ENCODE results near the gene SLC12A3.

The SLC12A3 gene

GRCh38 chr16:56869513-56870275 lies 4.7 kb downstream of the SLC12A3 start:
- peaks cover 5% of the 10 kb centered on the region for H3K4me1 ChIP-seq (ENCODE audit: control insufficient read depth, insufficient read depth, low read length)
- H3K9me3 ChIP-seq (ENCODE audit: control insufficient read depth in 2 of 2, low read length in 2 of 2), result no peaks in the 10 kb centered on the region
- H3K36me3 ChIP-seq (ENCODE audit: control insufficient read depth in 2 of 2, insufficient read depth in 2 of 2, low read length in 2 of 2), result no peaks in the 10 kb centered on the region
- H3K9ac ChIP-seq (ENCODE audit: low read length in 2 of 2), result no peak overlapping the region
- no peak overlapping the region for H3K27ac ChIP-seq (ENCODE audit: low read length)
- no peaks in the 10 kb centered on the region for H3K27me3 ChIP-seq (ENCODE audit: control insufficient read depth in 1 of 2, insufficient read depth in 2 of 2, low read length in 2 of 2)
- H3K4me3 ChIP-seq (ENCODE audit: low read length in 2 of 2), result no peak overlapping the region

- Histone ChIP-seq H3K4me1 (ENCODE audit: control insufficient read depth, insufficient read depth, low read length) (peaks cover 5% of the 10 kb centered on the region), H3K9ac (ENCODE audit: low read length in 2 of 2) (no peak overlapping the region), H3K4me3 (ENCODE audit: low read length in 2 of 2) (no peak overlapping the region), H3K27ac (ENCODE audit: low read length) (no peak overlapping the region), H3K36me3 (ENCODE audit: control insufficient read depth in 2 of 2, insufficient read depth in 2 of 2, low read length in 2 of 2) (no peaks in the 10 kb centered on the region), H3K9me3 (ENCODE audit: control insufficient read depth in 2 of 2, low read length in 2 of 2) (no peaks in the 10 kb centered on the region), H3K27me3 (ENCODE audit: control insufficient read depth in 1 of 2, insufficient read depth in 2 of 2, low read length in 2 of 2) (no peaks in the 10 kb centered on the region)
Observed at GRCh38 chr16:56870276-56870888, 5.4 kb downstream of the SLC12A3 start.

DNA sequence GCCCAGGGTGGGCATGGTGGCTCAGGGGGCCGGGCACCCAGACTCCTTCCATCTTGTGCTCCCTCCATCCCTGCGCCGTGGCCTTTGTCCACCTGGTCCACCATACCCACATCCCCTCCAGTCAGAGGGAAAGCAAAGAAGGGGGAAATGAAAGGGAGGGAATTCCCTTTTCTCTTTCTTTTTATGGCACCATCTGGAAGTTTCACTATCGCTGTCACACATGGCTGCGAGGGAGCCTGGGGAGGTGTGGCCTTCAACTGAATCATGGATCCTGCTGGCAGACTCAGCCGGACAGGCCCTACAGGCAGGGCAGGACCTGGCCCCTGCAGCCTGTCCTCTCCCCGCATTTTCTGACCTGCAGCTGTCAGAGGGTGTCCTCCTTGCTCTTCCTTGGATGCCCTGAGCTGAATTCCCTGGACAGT lies 6.2 kb downstream of the SLC12A3 start:
- no peak overlapping the region for H3K27ac ChIP-seq (ENCODE audit: low read length)
- H3K27me3 ChIP-seq (ENCODE audit: control insufficient read depth in 1 of 2, insufficient read depth in 2 of 2, low read length in 2 of 2), result no peaks in the 10 kb centered on the region
- H3K9ac ChIP-seq (ENCODE audit: low read length in 2 of 2), result no peak overlapping the region
- no peak overlapping the region for H3K4me3 ChIP-seq (ENCODE audit: low read length in 2 of 2)
- peaks cover 5% of the 10 kb centered on the region for H3K4me1 ChIP-seq (ENCODE audit: control insufficient read depth, insufficient read depth, low read length)
- no peaks in the 10 kb centered on the region for H3K9me3 ChIP-seq (ENCODE audit: control insufficient read depth in 2 of 2, low read length in 2 of 2)
- no peaks in the 10 kb centered on the region for H3K36me3 ChIP-seq (ENCODE audit: control insufficient read depth in 2 of 2, insufficient read depth in 2 of 2, low read length in 2 of 2)

DNA sequence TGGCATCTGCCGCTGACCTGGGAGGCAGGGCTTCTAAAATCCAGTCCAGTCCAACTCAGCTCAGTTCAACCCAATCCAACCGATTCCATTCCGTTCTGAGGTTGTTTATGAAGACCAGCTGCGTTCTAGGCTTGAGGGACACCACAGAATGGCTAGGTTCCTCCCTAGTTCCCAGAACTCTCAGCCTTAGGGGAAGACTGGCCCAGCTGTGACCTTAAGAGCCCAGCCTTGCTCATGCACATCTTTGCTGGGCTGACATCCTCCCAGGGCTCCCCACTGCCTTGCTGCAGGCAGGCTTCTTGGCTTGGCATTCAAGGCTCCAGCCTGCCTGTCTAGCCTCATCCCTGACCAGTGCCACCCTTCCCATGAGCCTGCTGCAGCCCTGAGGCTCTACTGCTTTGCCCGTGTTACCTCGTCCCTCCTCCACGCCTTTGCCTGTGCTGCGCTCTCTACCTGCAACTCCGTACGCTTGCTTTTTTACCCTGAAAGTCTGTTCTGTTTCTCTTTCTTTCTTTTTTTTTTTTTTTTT lies 7.9 kb downstream of the SLC12A3 start:
- Histone ChIP-seq H3K9me3 (ENCODE audit: control insufficient read depth in 2 of 2, low read length in 2 of 2) (no peaks in the 10 kb centered on the region), H3K9ac (ENCODE audit: low read length in 2 of 2) (no peak overlapping the region), H3K27ac (ENCODE audit: low read length) (no peak overlapping the region), H3K4me1 (ENCODE audit: control insufficient read depth, insufficient read depth, low read length) (no peaks in the 10 kb centered on the region), H3K4me3 (ENCODE audit: low read length in 2 of 2) (no peak overlapping the region), H3K27me3 (ENCODE audit: control insufficient read depth in 1 of 2, insufficient read depth in 2 of 2, low read length in 2 of 2) (no peaks in the 10 kb centered on the region), H3K36me3 (ENCODE audit: control insufficient read depth in 2 of 2, insufficient read depth in 2 of 2, low read length in 2 of 2) (no peaks in the 10 kb centered on the region)

- Histone ChIP-seq H3K9ac (ENCODE audit: low read length in 2 of 2) (no peak overlapping the region), H3K4me1 (ENCODE audit: control insufficient read depth, insufficient read depth, low read length) (no peaks in the 10 kb centered on the region), H3K4me3 (ENCODE audit: low read length in 2 of 2) (no peak overlapping the region), H3K9me3 (ENCODE audit: control insufficient read depth in 2 of 2, low read length in 2 of 2) (no peaks in the 10 kb centered on the region), H3K27ac (ENCODE audit: low read length) (no peak overlapping the region), H3K27me3 (ENCODE audit: control insufficient read depth in 1 of 2, insufficient read depth in 2 of 2, low read length in 2 of 2) (no peaks in the 10 kb centered on the region), H3K36me3 (ENCODE audit: control insufficient read depth in 2 of 2, insufficient read depth in 2 of 2, low read length in 2 of 2) (no peaks in the 10 kb centered on the region)
Observed at GRCh38 chr16:56874800-56875199, 9.8 kb downstream of the SLC12A3 start.

DNA sequence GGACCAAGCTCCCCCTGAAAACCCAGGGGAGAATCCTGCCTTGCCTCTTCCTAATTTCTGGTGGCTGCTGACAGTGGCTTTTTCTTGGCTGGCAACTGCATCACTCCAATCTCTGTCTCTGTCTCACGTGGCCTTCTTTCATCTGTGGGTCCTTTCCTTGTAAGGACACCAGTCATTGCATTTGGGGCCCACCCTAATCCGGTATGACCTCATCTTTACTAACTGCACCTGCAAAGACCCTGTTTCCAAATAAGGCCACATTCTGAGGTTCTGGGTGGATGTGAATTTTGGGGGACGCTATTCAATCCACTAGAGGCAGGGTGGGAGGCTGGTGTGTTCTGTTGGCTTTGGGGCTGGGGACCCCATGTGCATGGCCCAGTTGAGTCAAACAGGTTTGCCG lies 11.0 kb downstream of the SLC12A3 start:
- Histone ChIP-seq H3K36me3 (ENCODE audit: control insufficient read depth in 2 of 2, insufficient read depth in 2 of 2, low read length in 2 of 2) (no peaks in the 10 kb centered on the region), H3K27me3 (ENCODE audit: control insufficient read depth in 1 of 2, insufficient read depth in 2 of 2, low read length in 2 of 2) (no peaks in the 10 kb centered on the region), H3K4me1 (ENCODE audit: control insufficient read depth, insufficient read depth, low read length) (no peaks in the 10 kb centered on the region), H3K9me3 (ENCODE audit: control insufficient read depth in 2 of 2, low read length in 2 of 2) (no peaks in the 10 kb centered on the region), H3K27ac (ENCODE audit: low read length) (no peak overlapping the region), H3K9ac (ENCODE audit: low read length in 2 of 2) (no peak overlapping the region), H3K4me3 (ENCODE audit: low read length in 2 of 2) (no peak overlapping the region)

GRCh38 chr16:56877486-56878182 lies 12.6 kb downstream of the SLC12A3 start:
- H3K27ac ChIP-seq (ENCODE audit: low read length), result no peak overlapping the region
- H3K9ac ChIP-seq (ENCODE audit: low read length in 2 of 2), result no peak overlapping the region

GRCh38 chr16:56878282-56878854 lies 13.4 kb downstream of the SLC12A3 start:
- no peak overlapping the region for H3K27ac ChIP-seq (ENCODE audit: low read length)
- H3K9ac ChIP-seq (ENCODE audit: low read length in 2 of 2), result no peak overlapping the region
- H3K4me1 ChIP-seq (ENCODE audit: control insufficient read depth, insufficient read depth, low read length), result no peaks in the 10 kb centered on the region
- H3K4me3 ChIP-seq (ENCODE audit: low read length in 2 of 2), result no peak overlapping the region
- H3K9me3 ChIP-seq (ENCODE audit: control insufficient read depth in 2 of 2, low read length in 2 of 2), result no peaks in the 10 kb centered on the region
- H3K36me3 ChIP-seq (ENCODE audit: control insufficient read depth in 2 of 2, insufficient read depth in 2 of 2, low read length in 2 of 2), result no peaks in the 10 kb centered on the region
- no peaks in the 10 kb centered on the region for H3K27me3 ChIP-seq (ENCODE audit: control insufficient read depth in 1 of 2, insufficient read depth in 2 of 2, low read length in 2 of 2)

More at GRCh38 chr16:56877486-56878182, 12.6 kb downstream of the SLC12A3 start:
- no peaks in the 10 kb centered on the region for H3K36me3 ChIP-seq (ENCODE audit: control insufficient read depth in 2 of 2, insufficient read depth in 2 of 2, low read length in 2 of 2)
- no peak overlapping the region for H3K4me3 ChIP-seq (ENCODE audit: low read length in 2 of 2)
- no peaks in the 10 kb centered on the region for H3K27me3 ChIP-seq (ENCODE audit: control insufficient read depth in 1 of 2, insufficient read depth in 2 of 2, low read length in 2 of 2)
- H3K4me1 ChIP-seq (ENCODE audit: control insufficient read depth, insufficient read depth, low read length), result no peaks in the 10 kb centered on the region
- H3K9me3 ChIP-seq (ENCODE audit: control insufficient read depth in 2 of 2, low read length in 2 of 2), result no peaks in the 10 kb centered on the region

DNA sequence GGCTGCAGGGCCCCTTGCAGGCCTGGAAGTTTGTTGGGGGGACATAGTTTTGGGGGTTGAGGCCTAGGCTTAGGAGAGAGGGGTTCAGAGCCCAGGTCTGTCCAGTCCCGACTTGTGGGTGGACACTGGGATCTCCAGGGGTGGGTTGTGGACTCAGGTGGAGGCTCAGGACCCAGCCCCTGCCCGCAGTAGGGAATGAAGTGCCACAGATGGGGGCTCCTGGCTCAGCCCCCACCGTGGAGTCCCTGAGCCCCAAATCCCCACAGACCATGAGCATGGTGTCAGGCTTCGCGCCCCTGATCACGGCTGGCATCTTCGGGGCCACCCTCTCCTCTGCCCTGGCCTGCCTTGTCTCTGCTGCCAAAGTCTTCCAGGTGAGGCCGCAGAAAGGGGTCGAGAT lies 14.3 kb downstream of the SLC12A3 start:
- H3K27me3 ChIP-seq (ENCODE audit: control insufficient read depth in 1 of 2, insufficient read depth in 2 of 2, low read length in 2 of 2), result no peaks in the 10 kb centered on the region
- H3K4me1 ChIP-seq (ENCODE audit: control insufficient read depth, insufficient read depth, low read length), result no peaks in the 10 kb centered on the region
- H3K9ac ChIP-seq (ENCODE audit: low read length in 2 of 2), result no peak overlapping the region
- no peaks in the 10 kb centered on the region for H3K36me3 ChIP-seq (ENCODE audit: control insufficient read depth in 2 of 2, insufficient read depth in 2 of 2, low read length in 2 of 2)
- no peak overlapping the region for H3K4me3 ChIP-seq (ENCODE audit: low read length in 2 of 2)
- no peaks in the 10 kb centered on the region for H3K9me3 ChIP-seq (ENCODE audit: control insufficient read depth in 2 of 2, low read length in 2 of 2)
- no peak overlapping the region for H3K27ac ChIP-seq (ENCODE audit: low read length)

- H3K36me3 ChIP-seq (ENCODE audit: control insufficient read depth in 2 of 2, insufficient read depth in 2 of 2, low read length in 2 of 2), result no peaks in the 10 kb centered on the region
Observed at GRCh38 chr16:56880176-56880575, 15.2 kb downstream of the SLC12A3 start.

More at GRCh38 chr16:56880176-56880575, 15.2 kb downstream of the SLC12A3 start:
- Histone ChIP-seq H3K27me3 (ENCODE audit: control insufficient read depth in 1 of 2, insufficient read depth in 2 of 2, low read length in 2 of 2) (no peaks in the 10 kb centered on the region), H3K4me3 (ENCODE audit: low read length in 2 of 2) (no peak overlapping the region), H3K9ac (ENCODE audit: low read length in 2 of 2) (no peak overlapping the region), H3K4me1 (ENCODE audit: control insufficient read depth, insufficient read depth, low read length) (no peaks in the 10 kb centered on the region), H3K27ac (ENCODE audit: low read length) (no peak overlapping the region), H3K9me3 (ENCODE audit: control insufficient read depth in 2 of 2, low read length in 2 of 2) (no peaks in the 10 kb centered on the region)
